ENCODE measurements around the gene OSER1.
A peak's percentile ranks its signal among the peaks of the same experiment; 100 is the strongest.
"Not testable (repeated sequence)": the region's sequence is repeated elsewhere in the genome, so short reads cannot be mapped to it uniquely, and the experiment has no call there.

The OSER1 gene

GRCh38 chr20:44199877-44200276, 10.7 kb downstream of the OSER1 start:
- no peak for DNase-seq

- no peak for DNase-seq
These were observed 11.7 kb downstream of the OSER1 start for GRCh38 chr20:44198872-44199271.

GRCh38 chr20:44196271-44196670, 14.3 kb downstream of the OSER1 start:
- DNase-seq = no peak

GRCh38 chr20:44195605-44196004, 15.0 kb downstream of the OSER1 start:
- no peak for DNase-seq

- no peak for DNase-seq
These were observed 16.8 kb downstream of the OSER1 start for GRCh38 chr20:44193801-44194200.

GRCh38 chr20:44191640-44192039, 18.9 kb downstream of the OSER1 start:
- DNase-seq = not testable (repeated sequence)

GRCh38 chr20:44190197-44190852, 20.2 kb downstream of the OSER1 start:
- peak; percentile 34 for DNase-seq

- no peak for DNase-seq
These were observed 21.8 kb downstream of the OSER1 start for GRCh38 chr20:44188752-44189151.

- DNase-seq = no peak
These were observed 22.5 kb downstream of the OSER1 start for GRCh38 chr20:44187772-44188709.

GRCh38 chr20:44187054-44187771, 23.4 kb downstream of the OSER1 start, which contains the start of gene JPH2:
Gene JPH2 (minus strand): TSS chr20:44187188. CDS start chr20:44186705, 483 bp downstream.
- no peak for DNase-seq

- DNase-seq = no peak
These were observed 23.9 kb downstream of the OSER1 start for GRCh38 chr20:44186674-44187053.

GRCh38 chr20:44186201-44186600, 24.4 kb downstream of the OSER1 start:
- DNase-seq = no peak

GRCh38 chr20:44185574-44185973, 25.0 kb downstream of the OSER1 start:
- no peak for DNase-seq

- no peak for DNase-seq
These were observed 27.3 kb downstream of the OSER1 start for GRCh38 chr20:44183282-44183681.

GRCh38 chr20:44182863-44183262, 27.7 kb downstream of the OSER1 start:
- DNase-seq = no peak

- DNase-seq = no peak
These were observed 28.3 kb downstream of the OSER1 start for GRCh38 chr20:44182135-44182765.

- DNase-seq = no peak
These were observed 29.0 kb downstream of the OSER1 start for GRCh38 chr20:44181611-44182010.

- DNase-seq = no peak
These were observed 29.8 kb downstream of the OSER1 start for GRCh38 chr20:44180814-44181213.

GRCh38 chr20:44176833-44177534, 33.6 kb downstream of the OSER1 start:
- DNase-seq = no peak

- no peak for DNase-seq
These were observed 35.4 kb downstream of the OSER1 start for GRCh38 chr20:44174996-44175765.

GRCh38 chr20:44173846-44174245, 36.7 kb downstream of the OSER1 start:
- no peak for DNase-seq

All from SHP77 treated with DMSO at 0.1 percent for 48 hours (cell line).